Measurements from ENCODE around the gene NPHP1. TPM values are rescaled to one million over a fixed set of nuclear protein-coding genes. Genes with fewer than 3 reads are reported as not detected.
"Not testable (repeated sequence)": the region's sequence is repeated elsewhere in the genome, so short reads cannot be mapped to it uniquely, and the experiment has no call there.

Gene NPHP1
- total and polyA plus RNA-seq, 5 experiments from 2014 or later = 0.40 to 1.6 (median 0.96) TPM

- POLR2A ChIA-PET = no interaction called here
- ATAC-seq (no peak), DNase-seq (no peak)
- no peaks in the 10 kb centered on the region for H3K36me3 Mint-ChIP-seq
- peaks cover 6 to 14% (median 10%) of the 10 kb centered on the region in 4 donors for H3K4me1 Mint-ChIP-seq
- H3K4me3 Mint-ChIP-seq = peak overlapping the region in 1 of 10 donors; percentile 25
- peaks cover 20 to 58% (median 47%) of the 10 kb centered on the region in 5 donors for H3K27me3 Mint-ChIP-seq
- peaks cover 0 to 4% (median 0%) of the 10 kb centered on the region in 9 donors for H3K9me3 Mint-ChIP-seq
- no peak overlapping the region for H3K27ac Mint-ChIP-seq
These were observed 11.4 kb upstream of the NPHP1 start for GRCh38 chr2:110216199-110216598.

- Mint-ChIP-seq H3K9me3 (peaks cover 0 to 4% (median 0%) of the 10 kb centered on the region in 9 donors), H3K36me3 (no peaks in the 10 kb centered on the region), H3K4me1 (peaks cover 6 to 18% (median 10%) of the 10 kb centered on the region in 4 donors), H3K4me3 (no peak overlapping the region), H3K27ac (peak overlapping the region in 1 of 10 donors; percentile 72), H3K27me3 (peaks cover 20 to 58% (median 47%) of the 10 kb centered on the region in 5 donors)
- no peak for DNase-seq
- POLR2A ChIA-PET = no interaction called here
- ATAC-seq = no peak
These were observed 10.8 kb upstream of the NPHP1 start for GRCh38 chr2:110215566-110216158.

- H3K9me3 Mint-ChIP-seq = peaks cover 0 to 4% (median 0%) of the 10 kb centered on the region in 9 donors
- H3K27ac Mint-ChIP-seq = peak overlapping the region in 1 of 10 donors; percentile 14
- H3K4me3 Mint-ChIP-seq = no peak overlapping the region
- H3K27me3 Mint-ChIP-seq = peaks cover 20 to 53% (median 44%) of the 10 kb centered on the region in 5 donors
- POLR2A ChIA-PET = no interaction called here
- DNase-seq = no peak
- no peak for ATAC-seq
- peaks cover 6 to 24% (median 12%) of the 10 kb centered on the region in 4 donors for H3K4me1 Mint-ChIP-seq
- peaks cover 0 to 4% (median 0%) of the 10 kb centered on the region in 3 donors for H3K36me3 Mint-ChIP-seq
These were observed 10.3 kb upstream of the NPHP1 start for GRCh38 chr2:110215091-110215490.

GRCh38 chr2:110213522-110213921 is 8.7 kb upstream of the NPHP1 start:
- POLR2A ChIA-PET = not testable (repeated sequence)
- Mint-ChIP-seq H3K4me3 (peak overlapping the region in 9 of 10 donors; percentile 19 to 73 (median 42)), H3K4me1 (peaks cover 14 to 33% (median 21%) of the 10 kb centered on the region in 4 donors)

GRCh38 chr2:110211938-110212858 is 7.4 kb upstream of the NPHP1 start, which contains the start of gene MTLN:
Gene MTLN (minus strand): TSS chr2:110212547. CDS start chr2:110212525, 22 bp downstream.
- DNase-seq (peak; percentile 56 to 85 (median 71)), ATAC-seq (peak; percentile 94 to 95)
- H3K36me3 Mint-ChIP-seq = peaks cover 0 to 22% (median 0%) of the 10 kb centered on the region in 3 donors
- H3K27ac Mint-ChIP-seq = peak within 1 kb of the TSS; percentile 92 to 97 (median 96)
- peaks cover 8 to 29% (median 22%) of the 10 kb centered on the region in 5 donors for H3K27me3 Mint-ChIP-seq
- POLR2A ChIA-PET = no interaction called here
- peak within 1 kb of the TSS; percentile 86 to 97 (median 94) for H3K4me3 Mint-ChIP-seq
- H3K9me3 Mint-ChIP-seq = peaks cover 0 to 4% (median 0%) of the 10 kb centered on the region in 9 donors
- H3K4me1 Mint-ChIP-seq = peaks cover 19 to 33% (median 21%) of the 10 kb centered on the region in 4 donors

More at GRCh38 chr2:110213522-110213921, 8.7 kb upstream of the NPHP1 start:
- Mint-ChIP-seq H3K27me3 (peaks cover 13 to 37% (median 30%) of the 10 kb centered on the region in 5 donors), H3K36me3 (peaks cover 0 to 17% (median 0%) of the 10 kb centered on the region in 3 donors), H3K27ac (peak overlapping the region in 3 of 10 donors; percentile 39 to 66 (median 64))
- not testable (repeated sequence) for H3K9me3 Mint-ChIP-seq, ATAC-seq, DNase-seq

- Mint-ChIP-seq H3K4me3 (peak overlapping the region; percentile 80 to 96 (median 93)), H3K9me3 (no peaks in the 10 kb centered on the region)
These were observed 1.0 kb upstream of the NPHP1 start for GRCh38 chr2:110205660-110206455.

GRCh38 chr2:110198016-110198415 is 6.8 kb downstream of the NPHP1 start:
- Mint-ChIP-seq H3K27me3 (peaks cover 0 to 6% (median 1%) of the 10 kb centered on the region in 5 donors), H3K4me1 (no peaks in the 10 kb centered on the region), H3K27ac (no peak overlapping the region), H3K4me3 (no peak overlapping the region), H3K36me3 (no peaks in the 10 kb centered on the region), H3K9me3 (peaks cover 0 to 1% (median 0%) of the 10 kb centered on the region in 9 donors)
- no peak for ATAC-seq
- no peak for DNase-seq
- POLR2A ChIA-PET = no interaction called here

More at GRCh38 chr2:110205660-110206455, 1.0 kb upstream of the NPHP1 start:
- DNase-seq (no peak), ATAC-seq (no peak)
- POLR2A ChIA-PET = no interaction called here
- H3K27me3 Mint-ChIP-seq = peaks cover 0 to 4% (median 0%) of the 10 kb centered on the region in 5 donors
- peaks cover 25 to 35% (median 30%) of the 10 kb centered on the region in 4 donors for H3K4me1 Mint-ChIP-seq
- peak overlapping the region; percentile 49 to 98 (median 93) for H3K27ac Mint-ChIP-seq
- peaks cover 0 to 22% (median 0%) of the 10 kb centered on the region in 3 donors for H3K36me3 Mint-ChIP-seq

GRCh38 chr2:110197452-110197851 is 7.4 kb downstream of the NPHP1 start:
- peaks cover 0 to 6% (median 1%) of the 10 kb centered on the region in 5 donors for H3K27me3 Mint-ChIP-seq
- no peaks in the 10 kb centered on the region for H3K36me3 Mint-ChIP-seq
- no peaks in the 10 kb centered on the region for H3K4me1 Mint-ChIP-seq
- POLR2A ChIA-PET = no interaction called here
- peaks cover 0 to 1% (median 0%) of the 10 kb centered on the region in 9 donors for H3K9me3 Mint-ChIP-seq
- H3K27ac Mint-ChIP-seq = no peak overlapping the region
- H3K4me3 Mint-ChIP-seq = no peak overlapping the region
- ATAC-seq (no peak), DNase-seq (no peak)

- H3K4me1 Mint-ChIP-seq, H3K27ac Mint-ChIP-seq, H3K27me3 Mint-ChIP-seq, H3K9me3 Mint-ChIP-seq, DNase-seq, POLR2A ChIA-PET, H3K36me3 Mint-ChIP-seq, ATAC-seq, H3K4me3 Mint-ChIP-seq: not testable (repeated sequence)
These were observed 14.6 kb downstream of the NPHP1 start for GRCh38 chr2:110190169-110190568.

- Mint-ChIP-seq H3K27ac (no peak overlapping the region), H3K36me3 (peaks cover 0 to 35% (median 29%) of the 10 kb centered on the region in 3 donors), H3K4me3 (no peak overlapping the region), H3K4me1 (no peaks in the 10 kb centered on the region), H3K27me3 (peaks cover 13 to 23% (median 21%) of the 10 kb centered on the region in 5 donors), H3K9me3 (peaks cover 0 to 41% (median 28%) of the 10 kb centered on the region in 9 donors)
- POLR2A ChIA-PET = no interaction called here
- ATAC-seq (no peak), DNase-seq (no peak)
These were observed 22.4 kb downstream of the NPHP1 start for GRCh38 chr2:110182449-110182848.

GRCh38 chr2:110180036-110180435 is 24.8 kb downstream of the NPHP1 start:
- Mint-ChIP-seq H3K27ac (no peak overlapping the region), H3K9me3 (peaks cover 0 to 34% (median 24%) of the 10 kb centered on the region in 9 donors), H3K36me3 (peaks cover 0 to 28% (median 27%) of the 10 kb centered on the region in 3 donors), H3K4me3 (no peak overlapping the region), H3K27me3 (peaks cover 11 to 23% (median 19%) of the 10 kb centered on the region in 5 donors), H3K4me1 (no peaks in the 10 kb centered on the region)
- ATAC-seq (no peak), DNase-seq (no peak)
- POLR2A ChIA-PET = no interaction called here

- H3K4me3 Mint-ChIP-seq = no peak overlapping the region
These were observed 31.3 kb downstream of the NPHP1 start for GRCh38 chr2:110173523-110173922.

More at GRCh38 chr2:110173523-110173922, 31.3 kb downstream of the NPHP1 start:
- H3K27ac Mint-ChIP-seq = no peak overlapping the region
- H3K27me3 Mint-ChIP-seq = peaks cover 2 to 10% (median 5%) of the 10 kb centered on the region in 5 donors
- H3K4me1 Mint-ChIP-seq = peaks cover 4 to 6% (median 4%) of the 10 kb centered on the region in 4 donors
- no peaks in the 10 kb centered on the region for H3K9me3 Mint-ChIP-seq
- DNase-seq = no peak
- no peak for ATAC-seq
- POLR2A ChIA-PET = no interaction called here
- peaks cover 0 to 5% (median 0%) of the 10 kb centered on the region in 3 donors for H3K36me3 Mint-ChIP-seq

All from naive thymus-derived CD8-positive, alpha-beta T cell (primary cell).